Stomach (tissue), 4 donors: ENCODE data around the gene COG5.

ENCODE experiments used
- CTCF ChIP-seq, 7 experiments: fragments of 450-650 bp in 4 of 7; fragments of 200-600 bp in 3 of 7; sonication (generic) in 3 of 7; IDR thresholded peaks; one replicate each; pipeline ENCODE4 v1.5.1; 2016 to 2019; ENCODE audit warnings: antibody characterized with exemption in 7 of 7, control low read depth in 2 of 7, mild to moderate bottlenecking in 1 of 7
- POLR2AphosphoS5 ChIP-seq, 3 donors: sonication (generic); formaldehyde crosslinking; IDR thresholded peaks; one replicate each; pipeline ENCODE4 v1.6.1; 2016; ENCODE audit warnings: antibody characterized with exemption in 3 of 3

DNA sequence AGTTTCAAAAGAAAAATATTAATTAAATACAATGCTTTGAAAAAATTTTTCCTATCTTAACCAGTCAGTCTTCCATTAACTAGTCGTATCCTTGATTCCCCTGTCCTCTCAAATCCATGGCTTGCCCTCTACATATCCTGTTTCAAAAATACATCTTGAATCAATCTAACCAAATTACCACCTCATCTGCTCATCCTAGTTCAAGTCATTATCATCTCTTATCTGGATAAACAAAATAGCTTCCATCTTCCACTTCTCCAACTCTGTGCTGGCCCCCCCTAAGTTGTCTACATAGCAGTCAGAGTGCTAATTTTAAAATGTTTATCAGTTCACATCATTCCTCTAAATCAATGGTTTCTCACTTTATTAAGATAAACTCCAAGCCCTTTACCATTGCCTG is 269.5 kb downstream of the COG5 start:
- TF ChIP-seq CTCF (IDR thresholded peaks at IDR 0.05) (no peak), POLR2AphosphoS5 (IDR thresholded peaks at IDR 0.05) (no peak)
